SK-N-SH treated with all-trans-retinoic acid at 6 μM for 48 hours (cell line): ENCODE data around the gene SLC34A2.

Source experiments
- ATAC-seq: fragments of 200-7000 bp; cut with Tn5 transposase; 3 replicates; pipeline ENCODE4 v1.9.1; 2020; ENCODE audit warnings: mild to moderate bottlenecking, moderate library complexity
- ARNTL ChIP-seq: fragments of 450-650 bp; formaldehyde crosslinking; IDR thresholded peaks from 2 replicates; pipeline ENCODE4 v1.5.0; 2020; ENCODE audit warnings: low read depth, mild to moderate bottlenecking, moderate library complexity, borderline replicate concordance
- CSDC2 ChIP-seq: fragments of 250-450 bp; sonication (Bioruptor Pico); IDR thresholded peaks from 2 replicates; pipeline ENCODE4 v1.5.0; 2020; ENCODE audit warnings: mild to moderate bottlenecking, moderate library complexity
- CSRNP3 ChIP-seq: fragments of 250-450 bp; sonication (Bioruptor Pico); IDR thresholded peaks from 2 replicates; pipeline ENCODE4 v1.5.1; 2021; ENCODE audit warnings: mild to moderate bottlenecking, moderate library complexity
- ISL1 ChIP-seq: fragments of 250-450 bp; sonication (Bioruptor Pico); IDR thresholded peaks from 2 replicates; pipeline ENCODE4 v2.1.2; 2022; ENCODE audit warnings: mild to moderate bottlenecking, moderate library complexity
- SNAI2 ChIP-seq: fragments of 250-450 bp; sonication (Bioruptor Pico); IDR thresholded peaks from 2 replicates; pipeline ENCODE4 v1.5.0; 2020; ENCODE audit warnings: mild to moderate bottlenecking, moderate library complexity
- ZC3H10 ChIP-seq: fragments of 250-450 bp; sonication (Bioruptor Pico); IDR thresholded peaks from 2 replicates; pipeline ENCODE4 v1.5.1; 2021; ENCODE audit warnings: mild to moderate bottlenecking, moderate library complexity
- ZFP3 ChIP-seq: fragments of 250-450 bp; sonication (Bioruptor Pico); IDR thresholded peaks from 2 replicates; pipeline ENCODE4 v1.5.0; 2020; ENCODE audit warnings: mild to moderate bottlenecking, moderate library complexity
- ZFP30 ChIP-seq: fragments of 450-650 bp; formaldehyde crosslinking; IDR thresholded peaks from 2 replicates; pipeline ENCODE4 v1.5.0; 2022; ENCODE audit warnings: mild to moderate bottlenecking, moderate library complexity
- ZNF565 ChIP-seq: fragments of 450-650 bp; formaldehyde crosslinking; conservative IDR thresholded peaks from 2 replicates; pipeline ENCODE4 v1.5.0; 2020; ENCODE audit warnings: low read depth, mild to moderate bottlenecking, moderate library complexity
- ZNF70 ChIP-seq: fragments of 450-650 bp; formaldehyde crosslinking; IDR thresholded peaks from 2 replicates; pipeline ENCODE4 v1.5.0; 2020; ENCODE audit warnings: mild to moderate bottlenecking, moderate library complexity
- TF ChIP-seq, protein P1 (sequence below): fragments of 250-450 bp; sonication (Bioruptor Pico); IDR thresholded peaks from 2 replicates; pipeline ENCODE4 v1.5.1; 2020; ENCODE audit warnings: low read depth, mild to moderate bottlenecking, moderate library complexity

SLC34A2 gene

GRCh38 chr4:25722964-25723363 is 67.3 kb downstream of the SLC34A2 start (continued):
- TF ChIP-seq ZNF70 (CRISPR knock-in tag), result no peak
- TF ChIP-seq ZNF565 (CRISPR knock-in tag), result no peak
- no peak for TF ChIP-seq ISL1 (CRISPR knock-in tag)
- TF ChIP-seq CSRNP3 (CRISPR knock-in tag), result no peak
- no peak for TF ChIP-seq ZFP30
- TF ChIP-seq ARNTL (CRISPR knock-in tag), result no peak
- TF ChIP-seq, all 23 proteins: peak for 0

DNA sequence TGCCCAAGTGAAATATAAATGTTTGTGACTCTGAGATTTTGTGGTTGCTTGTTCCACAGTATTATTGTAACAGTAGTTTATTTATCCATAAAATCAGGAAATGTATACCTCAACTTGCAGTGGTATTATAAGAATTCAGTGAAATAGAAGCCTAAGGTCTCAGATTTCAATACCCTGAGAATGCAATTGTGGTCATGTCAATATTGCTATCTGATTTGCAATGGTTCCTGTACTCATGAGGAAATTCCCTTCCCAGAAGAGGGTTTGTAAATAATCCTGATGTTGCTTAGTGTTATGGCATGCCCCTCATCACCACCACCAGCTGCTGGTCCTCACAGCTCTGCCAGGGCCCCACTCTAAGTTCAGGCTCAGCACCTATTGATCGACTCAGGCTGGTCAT is 67.8 kb downstream of the SLC34A2 start:
- ATAC-seq, result no peak
- TF ChIP-seq SNAI2 (CRISPR knock-in tag) (no peak), ZC3H10 (no peak), ZFP30 (no peak)

DNA sequence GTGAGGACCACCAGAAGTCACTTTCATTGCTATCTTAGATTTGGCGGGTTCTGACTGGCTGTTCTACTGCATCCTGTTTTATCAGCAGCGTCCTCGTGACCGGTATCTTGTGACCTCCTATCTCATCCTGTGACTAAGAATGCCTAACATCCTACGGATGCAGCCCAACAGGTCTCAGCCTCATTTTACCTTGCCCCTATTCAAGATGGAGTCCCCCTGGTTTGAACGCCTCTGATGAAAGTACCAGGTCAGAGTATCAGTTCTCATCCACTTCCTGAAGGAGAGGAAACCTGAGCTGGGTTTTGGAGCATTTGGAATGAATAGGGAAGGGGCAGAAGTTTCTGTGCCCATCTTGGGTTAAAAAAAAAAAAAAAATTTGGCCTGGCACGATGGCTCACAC is 70.2 kb downstream of the SLC34A2 start:
- TF ChIP-seq ARNTL (CRISPR knock-in tag) (no peak), ZFP3 (CRISPR knock-in tag) (no peak), ZNF70 (CRISPR knock-in tag) (no peak)
- TF ChIP-seq, protein P1, sequence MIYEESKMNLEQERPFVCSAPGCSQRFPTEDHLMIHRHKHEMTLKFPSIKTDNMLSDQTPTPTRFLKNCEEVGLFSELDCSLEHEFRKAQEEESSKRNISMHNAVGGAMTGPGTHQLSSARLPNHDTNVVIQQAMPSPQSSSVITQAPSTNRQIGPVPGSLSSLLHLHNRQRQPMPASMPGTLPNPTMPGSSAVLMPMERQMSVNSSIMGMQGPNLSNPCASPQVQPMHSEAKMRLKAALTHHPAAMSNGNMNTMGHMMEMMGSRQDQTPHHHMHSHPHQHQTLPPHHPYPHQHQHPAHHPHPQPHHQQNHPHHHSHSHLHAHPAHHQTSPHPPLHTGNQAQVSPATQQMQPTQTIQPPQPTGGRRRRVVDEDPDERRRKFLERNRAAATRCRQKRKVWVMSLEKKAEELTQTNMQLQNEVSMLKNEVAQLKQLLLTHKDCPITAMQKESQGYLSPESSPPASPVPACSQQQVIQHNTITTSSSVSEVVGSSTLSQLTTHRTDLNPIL (CRISPR knock-in tag), result no peak
- no peak for ATAC-seq

DNA sequence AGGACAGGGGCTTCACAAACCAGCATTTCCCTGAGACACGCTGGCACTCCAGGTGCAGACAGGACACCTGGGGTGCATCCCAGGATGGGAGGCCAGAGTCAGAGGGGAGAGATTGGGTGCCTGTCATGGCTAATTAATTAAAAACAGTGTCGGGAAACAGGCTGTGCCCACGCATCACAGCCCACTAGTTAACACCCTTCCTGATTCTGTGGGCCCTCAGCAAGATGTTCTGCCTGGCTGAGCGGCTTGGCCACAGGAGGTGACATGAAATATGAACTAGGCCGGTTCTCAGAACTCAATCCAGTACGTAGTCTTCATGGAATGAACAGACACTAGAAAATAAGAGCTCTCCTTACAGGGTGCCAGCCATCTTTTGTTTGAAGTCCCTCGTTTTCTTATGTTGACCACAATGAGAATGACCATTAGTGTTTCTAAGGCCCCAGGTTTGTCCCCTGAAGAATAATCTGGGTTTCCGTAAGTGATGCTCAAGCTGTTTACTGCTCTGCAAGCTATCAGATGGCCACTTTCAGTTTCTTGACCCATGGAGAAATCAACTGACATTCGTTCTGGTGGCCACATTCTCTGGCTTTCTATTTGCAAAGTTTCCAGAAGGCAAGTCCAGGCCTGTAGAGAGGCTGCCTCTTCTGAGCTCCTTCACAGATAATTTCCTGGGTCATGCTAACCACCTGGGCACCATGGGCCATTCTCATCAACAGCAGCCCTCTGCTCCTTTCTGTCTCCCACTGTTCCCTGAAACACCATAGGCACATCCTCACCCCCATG is 72.3 kb downstream of the SLC34A2 start:
- TF ChIP-seq CSDC2 (CRISPR knock-in tag) (no peak), CSRNP3 (CRISPR knock-in tag) (no peak)
- ATAC-seq, result no peak
